ENCODE results near the gene IFIT1. TPM values are rescaled to one million over a fixed set of nuclear protein-coding genes. Genes with fewer than 3 reads are reported as not detected.

Gene IFIT1
- total and polyA plus RNA-seq, 2 donors (not counting 3 experiments of a cell fraction or from before 2014, with no cell fraction given), result 0.51 to 0.75 TPM

GRCh38 chr10:89362929-89363328, 29.5 kb upstream of the IFIT1 start:
- CTCF ChIA-PET, result interaction anchor here (1.4 to 2.4 kb wide), 3 partner anchors 11 to 29 kb away, joined by 3 to 6 read pairs (median 6); partner anchors contain the start of gene IFIT1
- H3K27ac ChIP-seq (ENCODE audit: insufficient read depth, low read depth, low read length), result no peak overlapping the region
- peaks cover 9 to 23% of the 10 kb centered on the region in 2 experiments for H3K27me3 ChIP-seq (ENCODE audit: control insufficient read depth in 2 of 2, insufficient read depth in 2 of 2, low read length in 2 of 2)
- FAIRE-seq (no peak), DNase-seq (ENCODE audit: low read depth, low spot score) (no peak)
- H4K20me1 ChIP-seq (replicated peaks; ENCODE audit: control insufficient read depth, extremely low read depth, insufficient read depth, low read length), result no peaks in the 10 kb centered on the region
- TF ChIP-seq GATA2 (IDR thresholded peaks at IDR 0.05; ENCODE audit: insufficient read depth, insufficient read length, low read depth, low read length), result no peak
- TF ChIP-seq POLR2A (IDR thresholded peaks at IDR 0.05; ENCODE audit: low read depth, low read length), result no peak
- no peak for TF ChIP-seq POLR2AphosphoS5 (IDR thresholded peaks at IDR 0.05; ENCODE audit: insufficient read depth, low read depth, low read length)
- no peak for TF ChIP-seq CTCF (IDR thresholded peaks at IDR 0.05; ENCODE audit: extremely low read depth in 1 of 2, insufficient read depth in 1 of 2, low read depth in 1 of 2, low read length in 2 of 2)
- no peak for TF ChIP-seq MYC (IDR thresholded peaks at IDR 0.05; ENCODE audit: low read depth, low read length)
- no peak for TF ChIP-seq EZH2 (IDR thresholded peaks at IDR 0.05; ENCODE audit: borderline replicate concordance, low read depth, low read length, severe bottlenecking)
- TF ChIP-seq MAX (IDR thresholded peaks at IDR 0.05; ENCODE audit: insufficient read depth, insufficient read length), result no peak
- no peak for TF ChIP-seq JUN (IDR thresholded peaks at IDR 0.05; ENCODE audit: borderline replicate concordance, insufficient read depth, insufficient read length, low read depth)
- TF ChIP-seq FOS (IDR thresholded peaks at IDR 0.05; ENCODE audit: borderline replicate concordance, insufficient read depth, low read length), result no peak
- H3K4me3 ChIP-seq (replicated peaks in 1 of 3; ENCODE audit: insufficient read depth in 1 of 3, low read depth in 1 of 3, low read length in 3 of 3), result no peak overlapping the region
- no peak overlapping the region for H3K9ac ChIP-seq (replicated peaks; ENCODE audit: extremely low read depth, insufficient read depth, low read length)
- POLR2A ChIA-PET, result no interaction called here
- intact Hi-C loops (cut with micrococcal nuclease), result no loop called here
- no peaks in the 10 kb centered on the region for H3K79me2 ChIP-seq (ENCODE audit: control insufficient read depth, insufficient read depth, low read length)
- no TSS peak for BruUV-seq (replicated peaks)
- H3K4me1 ChIP-seq (ENCODE audit: control insufficient read depth, extremely low read depth, insufficient read depth, low read length), result no peaks in the 10 kb centered on the region
- dilution Hi-C loops (cut with MboI; ENCODE audit: extremely low pct_ligation_motif_present, low sequenced_read_pairs), result no loop called here
- no peaks in the 10 kb centered on the region for H3K9me1 ChIP-seq (replicated peaks; ENCODE audit: control insufficient read depth, extremely low read depth, insufficient read depth, low read length)
- H3K9me3 ChIP-seq (replicated peaks; ENCODE audit: control insufficient read depth, insufficient read depth, low read length), result no peaks in the 10 kb centered on the region
- H3K36me3 ChIP-seq (ENCODE audit: control insufficient read depth in 2 of 2, extremely low read depth in 1 of 2, insufficient read depth in 2 of 2, low read length in 2 of 2), result no peaks in the 10 kb centered on the region
- H3K4me2 ChIP-seq (ENCODE audit: insufficient read depth, low read length), result no peak overlapping the region
- H2AFZ ChIP-seq (ENCODE audit: low read depth, low read length), result no peak overlapping the region

Data from endothelial cell of umbilical vein (primary cell).